Middle frontal gyrus (tissue), 1 donor: Measurements from ENCODE around the gene IMMP2L.
"Not testable (repeated sequence)": the region's sequence is repeated elsewhere in the genome, so short reads cannot be mapped to it uniquely, and the experiment has no call there.

Source experiments
- DNase-seq: peaks from one replicate; pipeline ENCODE4 v3.0.0-alpha.2; 2015; ENCODE audit warnings: low spot score; ENCODE audit errors: extremely low spot score

The IMMP2L gene

GRCh38 chr7:111465774-111466173, 96.5 kb downstream of the IMMP2L start:
- not testable (repeated sequence) for DNase-seq

- no peak for DNase-seq
Observed at GRCh38 chr7:111460695-111461094, 101.6 kb downstream of the IMMP2L start.

GRCh38 chr7:111459757-111460280, 102.5 kb downstream of the IMMP2L start:
- DNase-seq, result no peak

GRCh38 chr7:111459065-111459756, 103.1 kb downstream of the IMMP2L start:
- no peak for DNase-seq

GRCh38 chr7:111450705-111451104, 111.6 kb downstream of the IMMP2L start:
- not testable (repeated sequence) for DNase-seq

- DNase-seq, result not testable (repeated sequence)
Observed at GRCh38 chr7:111447502-111447901, 114.8 kb downstream of the IMMP2L start.

GRCh38 chr7:111439977-111440376, 122.3 kb downstream of the IMMP2L start:
- no peak for DNase-seq

GRCh38 chr7:111438369-111439289, 123.7 kb downstream of the IMMP2L start:
- no peak for DNase-seq

- DNase-seq, result no peak
Observed at GRCh38 chr7:111437736-111438135, 124.6 kb downstream of the IMMP2L start.

- no peak for DNase-seq
Observed at GRCh38 chr7:111436608-111437007, 125.7 kb downstream of the IMMP2L start.

GRCh38 chr7:111433426-111433825, 128.9 kb downstream of the IMMP2L start:
- DNase-seq, result no peak

GRCh38 chr7:111429781-111430180, 132.5 kb downstream of the IMMP2L start:
- DNase-seq, result no peak

- no peak for DNase-seq
Observed at GRCh38 chr7:111424768-111425167, 137.5 kb downstream of the IMMP2L start.

GRCh38 chr7:111414374-111414773, 147.9 kb downstream of the IMMP2L start:
- no peak for DNase-seq

GRCh38 chr7:111413739-111414138, 148.6 kb downstream of the IMMP2L start:
- DNase-seq, result no peak

- DNase-seq, result no peak
Observed at GRCh38 chr7:111410899-111411298, 151.4 kb downstream of the IMMP2L start.

GRCh38 chr7:111409714-111410422, 152.4 kb downstream of the IMMP2L start:
- DNase-seq, result no peak

- no peak for DNase-seq
Observed at GRCh38 chr7:111408724-111409123, 153.6 kb downstream of the IMMP2L start.

GRCh38 chr7:111407258-111407657, 155.0 kb downstream of the IMMP2L start:
- no peak for DNase-seq

- DNase-seq, result no peak
Observed at GRCh38 chr7:111405621-111406020, 156.7 kb downstream of the IMMP2L start.

GRCh38 chr7:111401516-111401915, 160.8 kb downstream of the IMMP2L start:
- no peak for DNase-seq

- DNase-seq, result no peak
Observed at GRCh38 chr7:111400088-111400487, 162.2 kb downstream of the IMMP2L start.
